GM12878 (cell line): ENCODE data around the gene MR1. TPM values are rescaled to one million over a fixed set of nuclear protein-coding genes. Genes with fewer than 3 reads are reported as not detected.

Experiments used
- ATAC-seq: fragments of 200-7000 bp; cut with Tn5 transposase; 3 replicates; pipeline ENCODE4 v1.9.1; 2020; ENCODE audit warnings: mild to moderate bottlenecking, moderate library complexity
- BruUV-seq: library from RNA; stranded (reverse); fragments of 400-500 nt; replicated peaks from 2 replicates; lab custom pipeline; 2021; lab: Mats Ljungman, UMichigan
- CTCF ChIA-PET: fragments of 300-600 bp; sonication (Branson Sonifier 250); formaldehyde crosslinking; extraction: SDS; loops from one replicate; lab custom pipeline; 2021; ENCODE audit warnings: inconsistent platforms; lab: Yijun Ruan, JAX
- POLR2A ChIA-PET: fragments of 350-600 bp; formaldehyde crosslinking; extraction: SDS; loops from one replicate; lab custom pipeline; 2021; ENCODE audit warnings: inconsistent platforms; lab: Charles Lee
- RAD21 ChIA-PET: fragments of 300-600 bp; sonication (Branson Sonifier 250); formaldehyde crosslinking; loops from one replicate; lab custom pipeline; 2023; ENCODE audit warnings: antibody characterized with exemption; ENCODE audit not compliant: unreplicated experiment; lab: Charles Lee
- SMC1A ChIA-PET: fragments of 300-600 bp; sonication (Branson Sonifier 250); formaldehyde crosslinking; loops from one replicate; lab custom pipeline; 2023; ENCODE audit not compliant: unreplicated experiment, uncharacterized antibody; lab: Charles Lee
- DNase-seq: peaks from one replicate; pipeline ENCODE4 v3.0.0-alpha.2; 2011; ENCODE audit warnings: low read depth, low spot score
- FAIRE-seq: peaks from 3 replicates; lab custom pipeline; 2011; peaks lifted over from hg19 to GRCh38; lab: Jason Lieb, UNC
- H2AFZ ChIP-seq: 2 replicates; pipeline ENCODE4 v1.6.0; 2011; ENCODE audit warnings: low read depth, low read length, control low read depth; ENCODE audit not compliant: control insufficient read depth
- H3K27ac ChIP-seq: 2 replicates; pipeline ENCODE4 v1.5.1; 2011; ENCODE audit warnings: control low read depth; ENCODE audit not compliant: control insufficient read depth, insufficient read depth
- H3K27me3 ChIP-seq, 2 experiments: replicated peaks in 1 of 2; 2 replicates each; pipeline versions ENCODE4 v1.6.0 to v1.6.1; 2011; ENCODE audit warnings: low read length in 1 of 2; ENCODE audit not compliant: control insufficient read depth in 2 of 2, insufficient read depth in 2 of 2
- H3K36me3 ChIP-seq, 2 experiments: 2 replicates each; pipeline ENCODE4 v1.5.1; 2011; ENCODE audit warnings: low read length in 1 of 2; ENCODE audit not compliant: control insufficient read depth in 2 of 2, insufficient read depth in 2 of 2
- H3K4me1 ChIP-seq: 2 replicates; pipeline ENCODE4 v1.6.1; 2011; ENCODE audit warnings: mild to moderate bottlenecking, low read length, moderate library complexity, mixed read lengths; ENCODE audit not compliant: control insufficient read depth, insufficient read depth
- H3K4me2 ChIP-seq: 2 replicates; pipeline ENCODE4 v1.6.0; 2011; ENCODE audit warnings: control low read depth; ENCODE audit not compliant: control insufficient read depth, insufficient read depth
- H3K4me3 ChIP-seq: fragments of 200-600 bp; sonication (generic); 2 replicates; pipeline ENCODE4 v1.5.1; 2016
- H3K79me2 ChIP-seq: 2 replicates; pipeline ENCODE4 v1.6.0; 2011; ENCODE audit warnings: low read length; ENCODE audit not compliant: control insufficient read depth, insufficient read depth
- H3K9ac ChIP-seq: 2 replicates; pipeline ENCODE4 v1.8.0; 2011; ENCODE audit warnings: low read length, control low read depth, mixed read lengths; ENCODE audit not compliant: control insufficient read depth, insufficient read depth
- H3K9me3 ChIP-seq: replicated peaks from 3 replicates; pipeline ENCODE4 v1.5.1; 2011; ENCODE audit warnings: mild to moderate bottlenecking, low read length; ENCODE audit not compliant: control insufficient read depth, insufficient read depth
- H4K20me1 ChIP-seq: 2 replicates; pipeline ENCODE4 v1.6.0; 2011; ENCODE audit not compliant: control insufficient read depth, insufficient read depth
- CHD1 ChIP-seq: IDR thresholded peaks from 2 replicates; pipeline ENCODE4 v1.6.1; 2012; ENCODE audit warnings: low read depth, low read length, improper control_type of control experiment
- FOXK2 ChIP-seq: fragments of 450-650 bp; IDR thresholded peaks from 2 replicates; pipeline ENCODE4 v1.6.1; 2017; ENCODE audit warnings: mild to moderate bottlenecking, moderate library complexity
- FOXM1 ChIP-seq: IDR thresholded peaks from 2 replicates; pipeline ENCODE4 v1.6.1; 2012; ENCODE audit warnings: low read depth, mild to moderate bottlenecking, inconsistent platforms, low read length, moderate library complexity
- HDAC2 ChIP-seq: fragments of 200-600 bp; sonication (generic); IDR thresholded peaks from 2 replicates; pipeline ENCODE4 v1.6.1; 2017
- HDAC6 ChIP-seq: fragments of 200-600 bp; sonication (generic); IDR thresholded peaks from one replicate; pipeline ENCODE4 v1.8.0; 2017; ENCODE audit warnings: antibody characterized with exemption; ENCODE audit not compliant: unreplicated experiment
- HDGF ChIP-seq: fragments of 450-650 bp; IDR thresholded peaks from 2 replicates; pipeline ENCODE4 v1.6.1; 2016; ENCODE audit warnings: antibody characterized with exemption
- MYC ChIP-seq: IDR thresholded peaks from 2 replicates; pipeline ENCODE4 v1.6.1; 2011; ENCODE audit warnings: mild to moderate bottlenecking, low read length, moderate library complexity, inconsistent platforms; ENCODE audit not compliant: insufficient read depth, insufficient replicate concordance, insufficient read length, severe bottlenecking
- NFXL1 ChIP-seq: fragments of 450-650 bp; IDR thresholded peaks from 2 replicates; pipeline ENCODE4 v1.6.1; 2017; ENCODE audit warnings: antibody characterized with exemption, mild to moderate bottlenecking, borderline replicate concordance
- NR2F1 ChIP-seq: fragments of 450-650 bp; conservative IDR thresholded peaks from 2 replicates; pipeline ENCODE4 v1.6.1; 2017; ENCODE audit warnings: mild to moderate bottlenecking
- PAX8 ChIP-seq: fragments of 450-650 bp; IDR thresholded peaks from 2 replicates; pipeline ENCODE4 v1.6.1; 2017; ENCODE audit warnings: mild to moderate bottlenecking, moderate library complexity
- RAD21 ChIP-seq: IDR thresholded peaks from 2 replicates; pipeline ENCODE4 v1.6.1; 2011; ENCODE audit warnings: mild to moderate bottlenecking, low read depth, low read length, moderate library complexity; ENCODE audit not compliant: insufficient read depth
- RB1 ChIP-seq: fragments of 450-650 bp; formaldehyde crosslinking; IDR thresholded peaks from 2 replicates; pipeline ENCODE4 v1.6.1; 2017; ENCODE audit warnings: mild to moderate bottlenecking, borderline replicate concordance
- RELA ChIP-seq: fragments of 450-650 bp; IDR thresholded peaks from 2 replicates; pipeline ENCODE4 v1.8.0; 2014; ENCODE audit warnings: borderline replicate concordance; ENCODE audit not compliant: partially characterized antibody
- SIX5 ChIP-seq: IDR thresholded peaks from 2 replicates; pipeline ENCODE4 v1.6.1; 2011; ENCODE audit warnings: mild to moderate bottlenecking, low read depth, low read length, moderate library complexity; ENCODE audit not compliant: severe bottlenecking
- SMAD1 ChIP-seq: fragments of 450-650 bp; IDR thresholded peaks from 2 replicates; pipeline ENCODE4 v1.6.1; 2018; ENCODE audit warnings: mild to moderate bottlenecking, low read depth; ENCODE audit not compliant: partially characterized antibody
- SRF ChIP-seq, 2 experiments: IDR thresholded peaks; 2 replicates each; pipeline ENCODE4 v1.6.1; 2011; ENCODE audit warnings: low read depth in 2 of 2, low read length in 2 of 2, mild to moderate bottlenecking in 1 of 2, moderate library complexity in 1 of 2
- STAT1 ChIP-seq: fragments of 450-650 bp; conservative IDR thresholded peaks from 2 replicates; pipeline ENCODE4 v1.6.1; 2014; ENCODE audit warnings: antibody characterized with exemption, mild to moderate bottlenecking
- TBL1XR1 ChIP-seq: IDR thresholded peaks from 2 replicates; pipeline ENCODE4 v1.6.1; 2012; ENCODE audit warnings: low read depth, low read length, improper control_type of control experiment
- YY1 ChIP-seq: IDR thresholded peaks from 2 replicates; pipeline ENCODE4 v1.6.1; 2011; ENCODE audit warnings: low read depth, mild to moderate bottlenecking, low read length
- WGBS: methylation state at CpG from one replicate; pipeline ENCODE4 v1.1.6; 2016; ENCODE audit warnings: low lambda C conversion rate; ENCODE audit not compliant: insufficient replicate concordance, insufficient coverage; ENCODE audit errors: missing lambda C conversion rate; 5-methylcytosine and 5-hydroxymethylcytosine counted together
- in situ Hi-C: fragments of 300-500 bp; cut with MboI; formaldehyde crosslinking; loops from 9 replicates; pipeline ENCODE4 v1.14.3; 2018; ENCODE audit warnings: mixed read lengths
- intact Hi-C: fragments of 100-400 bp; cut with micrococcal nuclease; formaldehyde crosslinking; loops from one replicate; pipeline ENCODE4 v1.14.2; 2022; ENCODE audit not compliant: unreplicated experiment
- polyA plus RNA-seq, 11 experiments: library from polyadenylated mRNA; depleted of rRNA in 4 of 11; unstranded in 6 of 11; stranded (reverse) in 5 of 11; fragments of >200 nt; fragmentation: Nextera tagmentation in 4 of 11; fragmentation: Illumina TruSeq in 1 of 11; extraction: Ambion mirVana in 4 of 11; extraction: Trizol in 1 of 11; gene quantifications; 1 replicate in 1 of 11; 2 replicates in 10 of 11; pipeline versions ENCODE4 v1.2.1 to v1.2.3, GENCODE V29; 2011 to 2016; ENCODE audit warnings: inconsistent platforms in 2 of 11, missing spikeins in 2 of 11, low read depth in 1 of 11
- total RNA-seq, 4 experiments: library from RNA; depleted of rRNA in 3 of 4; stranded (reverse); fragments of >200 nt in 3 of 4; fragmentation: Illumina TruSeq in 1 of 4; extraction: Trizol in 1 of 4; gene quantifications; 2 replicates each; pipeline versions ENCODE4 v1.2.1 to v1.2.3, GENCODE V29; 2013 to 2021
- TF ChIP-seq, protein P1 (sequence below), 3 experiments: IDR thresholded peaks in 2 of 3; conservative IDR thresholded peaks in 1 of 3; 2 replicates each; pipeline ENCODE4 v1.5.1; 2011; ENCODE audit warnings: low read depth in 3 of 3, low read length in 3 of 3, mild to moderate bottlenecking in 3 of 3, control low read depth in 2 of 3, moderate library complexity in 2 of 3, inconsistent platforms in 1 of 3, mixed read lengths in 1 of 3; ENCODE audit not compliant: control insufficient read depth in 2 of 3, insufficient read depth in 1 of 3; ENCODE audit errors: extremely low read depth in 1 of 3

MR1 gene
- total and polyA plus RNA-seq, 10 of the 15 experiments (the other 5 are each of a cell fraction or from before 2014, with no cell fraction given): 24.7 to 65.9 (median 30.9) TPM

DNA sequence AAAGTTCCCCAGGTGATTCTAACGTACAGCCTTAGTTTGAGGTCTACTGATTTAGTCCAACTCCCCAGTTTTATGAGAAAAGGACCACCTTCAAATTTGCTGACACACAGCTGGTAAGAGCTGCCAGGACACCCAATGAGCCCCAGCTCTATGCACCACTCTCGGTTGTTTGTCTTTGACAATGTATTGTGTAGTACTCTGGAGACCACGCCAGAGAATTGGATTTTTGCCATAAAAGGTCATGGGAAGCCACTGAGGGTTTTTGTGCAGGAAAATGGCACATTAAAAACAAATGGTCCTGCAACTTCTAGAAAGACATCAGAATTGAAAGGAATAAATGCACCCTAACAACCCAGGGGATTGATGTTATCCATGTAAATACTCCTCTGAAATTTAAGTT is 47.6 kb downstream of the MR1 start:
- Histone ChIP-seq H3K4me2 (no peak overlapping the region), H3K9ac (no peak overlapping the region), H3K27ac (no peak overlapping the region), H2AFZ (no peak overlapping the region), H3K36me3 (no peaks in the 10 kb centered on the region), H4K20me1 (no peaks in the 10 kb centered on the region), H3K4me3 (no peak overlapping the region), H3K79me2 (no peaks in the 10 kb centered on the region), H3K27me3 (no peaks in the 10 kb centered on the region)
- no TSS peak for BruUV-seq
- ChIA-PET CTCF (interaction anchor here (0.8 to 3.0 kb wide), 10 partner anchors 11 to 200 kb away, joined by 3 to 49 read pairs (median 3); no protein-coding TSS in a partner anchor), POLR2A (interaction anchor here (0.9 to 1.7 kb wide), 3 partner anchors 18 to 71 kb away, joined by 3 to 5 read pairs (median 3); no protein-coding TSS in a partner anchor)
- TF ChIP-seq HDAC6 (no peak), STAT1 (no peak), FOXK2 (no peak), RAD21 (no peak), TBL1XR1 (no peak), NFXL1 (no peak), RELA (no peak), RB1 (no peak), SIX5 (no peak), YY1 (no peak), SMAD1 (no peak), PAX8 (no peak), FOXM1 (no peak), CHD1 (no peak), SRF (IDR thresholded peaks at IDR 0.05; ENCODE audit: low read depth in 2 of 2, low read length in 2 of 2) (no peak), HDGF (no peak), MYC (no peak), NR2F1 (no peak), HDAC2 (no peak)
- TF ChIP-seq, protein P1, sequence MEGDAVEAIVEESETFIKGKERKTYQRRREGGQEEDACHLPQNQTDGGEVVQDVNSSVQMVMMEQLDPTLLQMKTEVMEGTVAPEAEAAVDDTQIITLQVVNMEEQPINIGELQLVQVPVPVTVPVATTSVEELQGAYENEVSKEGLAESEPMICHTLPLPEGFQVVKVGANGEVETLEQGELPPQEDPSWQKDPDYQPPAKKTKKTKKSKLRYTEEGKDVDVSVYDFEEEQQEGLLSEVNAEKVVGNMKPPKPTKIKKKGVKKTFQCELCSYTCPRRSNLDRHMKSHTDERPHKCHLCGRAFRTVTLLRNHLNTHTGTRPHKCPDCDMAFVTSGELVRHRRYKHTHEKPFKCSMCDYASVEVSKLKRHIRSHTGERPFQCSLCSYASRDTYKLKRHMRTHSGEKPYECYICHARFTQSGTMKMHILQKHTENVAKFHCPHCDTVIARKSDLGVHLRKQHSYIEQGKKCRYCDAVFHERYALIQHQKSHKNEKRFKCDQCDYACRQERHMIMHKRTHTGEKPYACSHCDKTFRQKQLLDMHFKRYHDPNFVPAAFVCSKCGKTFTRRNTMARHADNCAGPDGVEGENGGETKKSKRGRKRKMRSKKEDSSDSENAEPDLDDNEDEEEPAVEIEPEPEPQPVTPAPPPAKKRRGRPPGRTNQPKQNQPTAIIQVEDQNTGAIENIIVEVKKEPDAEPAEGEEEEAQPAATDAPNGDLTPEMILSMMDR (IDR thresholded peaks at IDR 0.05 in 2 of 3, conservative IDR thresholded peaks at IDR 0.05 in 1 of 3; ENCODE audit: control insufficient read depth in 2 of 3, extremely low read depth in 1 of 3, insufficient read depth in 1 of 3, low read depth in 3 of 3, low read length in 3 of 3): no peak
- TF ChIP-seq, all 136 proteins: peak for 0
- intact Hi-C loops (loop anchor here (10.0 kb wide), 1 partner anchor 853 kb away; no protein-coding TSS in a partner anchor), in situ Hi-C loops (no loop called here)
- DNase-seq: no peak
- no peaks in the 10 kb centered on the region for H3K9me3 ChIP-seq
- no peak for FAIRE-seq
- WGBS: 91% methylated on average over 3 of the region's 3 CpGs
- ChIA-PET RAD21 (interaction anchor here (1.1 to 7.1 kb wide), 6 partner anchors 9 to 200 kb away, joined by 3 to 61 read pairs (median 23); no protein-coding TSS in a partner anchor), SMC1A (interaction anchor here (1.0 to 7.7 kb wide), 10 partner anchors 9 to 200 kb away, joined by 3 to 103 read pairs (median 8); partner anchors contain the start of gene MR1)
- no peak for ATAC-seq
- peaks cover 38% of the 10 kb centered on the region for H3K4me1 ChIP-seq
